Measurements from ENCODE around the gene APC2. TPM values are rescaled to one million over a fixed set of nuclear protein-coding genes. Genes with fewer than 3 reads are reported as not detected.

Gene APC2
- total and polyA plus RNA-seq, 12 donors = 0.06 to 12.9 (median 0.77) TPM

GRCh38 chr19:1467215-1467489 lies 17.2 kb downstream of the APC2 start:
- 0 to 9% (median 9%) methylated on average over 1 to 36 of the region's 36 CpGs; no CpG with 5 or more reads in 1 of the 4 donors for WGBS, 4 donors
- no peaks in the 10 kb centered on the region for H3K36me3 ChIP-seq (replicated peaks in 1 of 2)
- peaks cover 58% of the 10 kb centered on the region for H3K27me3 ChIP-seq
- no peak overlapping the region for H3K4me3 ChIP-seq
- no peaks in the 10 kb centered on the region for H3K9me3 ChIP-seq (replicated peaks in 1 of 3)
- intact Hi-C loops (cut with DNase I) = no loop called here
- H3K4me1 ChIP-seq (replicated peaks in 1 of 2) = peaks cover 15 to 50% of the 10 kb centered on the region in 2 donors
- no peak for DNase-seq
- H3K27ac ChIP-seq = no peak overlapping the region
- TF ChIP-seq, protein P1, sequence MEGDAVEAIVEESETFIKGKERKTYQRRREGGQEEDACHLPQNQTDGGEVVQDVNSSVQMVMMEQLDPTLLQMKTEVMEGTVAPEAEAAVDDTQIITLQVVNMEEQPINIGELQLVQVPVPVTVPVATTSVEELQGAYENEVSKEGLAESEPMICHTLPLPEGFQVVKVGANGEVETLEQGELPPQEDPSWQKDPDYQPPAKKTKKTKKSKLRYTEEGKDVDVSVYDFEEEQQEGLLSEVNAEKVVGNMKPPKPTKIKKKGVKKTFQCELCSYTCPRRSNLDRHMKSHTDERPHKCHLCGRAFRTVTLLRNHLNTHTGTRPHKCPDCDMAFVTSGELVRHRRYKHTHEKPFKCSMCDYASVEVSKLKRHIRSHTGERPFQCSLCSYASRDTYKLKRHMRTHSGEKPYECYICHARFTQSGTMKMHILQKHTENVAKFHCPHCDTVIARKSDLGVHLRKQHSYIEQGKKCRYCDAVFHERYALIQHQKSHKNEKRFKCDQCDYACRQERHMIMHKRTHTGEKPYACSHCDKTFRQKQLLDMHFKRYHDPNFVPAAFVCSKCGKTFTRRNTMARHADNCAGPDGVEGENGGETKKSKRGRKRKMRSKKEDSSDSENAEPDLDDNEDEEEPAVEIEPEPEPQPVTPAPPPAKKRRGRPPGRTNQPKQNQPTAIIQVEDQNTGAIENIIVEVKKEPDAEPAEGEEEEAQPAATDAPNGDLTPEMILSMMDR (IDR thresholded peaks at IDR 0.05) = no peak
- no peak for TF ChIP-seq POLR2A (IDR thresholded peaks at IDR 0.05)

- no peaks in the 10 kb centered on the region for H3K9me3 ChIP-seq (replicated peaks in 1 of 3)
Observed at GRCh38 chr19:1467490-1468273, 17.8 kb downstream of the APC2 start.

DNA sequence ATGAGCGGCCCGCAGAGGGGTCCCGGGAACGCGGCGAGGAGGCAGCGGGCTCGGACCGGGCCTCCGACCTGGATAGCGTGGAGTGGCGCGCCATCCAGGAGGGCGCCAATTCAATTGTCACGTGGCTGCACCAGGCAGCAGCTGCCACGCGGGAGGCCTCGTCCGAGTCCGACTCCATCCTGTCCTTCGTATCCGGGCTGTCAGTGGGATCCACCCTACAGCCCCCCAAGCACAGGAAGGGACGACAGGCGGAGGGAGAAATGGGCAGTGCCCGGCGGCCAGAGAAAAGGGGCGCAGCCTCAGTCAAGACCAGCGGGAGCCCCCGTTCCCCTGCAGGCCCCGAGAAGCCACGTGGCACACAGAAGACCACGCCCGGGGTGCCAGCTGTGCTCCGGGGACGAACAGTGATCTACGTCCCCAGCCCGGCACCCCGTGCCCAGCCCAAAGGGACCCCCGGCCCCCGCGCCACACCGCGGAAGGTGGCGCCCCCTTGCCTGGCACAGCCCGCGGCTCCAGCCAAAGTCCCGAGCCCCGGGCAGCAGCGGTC lies 18.4 kb downstream of the APC2 start:
- intact Hi-C loops (cut with DNase I) = no loop called here
- Histone ChIP-seq H3K9me3 (replicated peaks in 1 of 3) (no peaks in the 10 kb centered on the region), H3K4me3 (no peak overlapping the region), H3K27me3 (peaks cover 70% of the 10 kb centered on the region), H3K4me1 (replicated peaks in 1 of 2) (peaks cover 15 to 51% of the 10 kb centered on the region in 2 donors), H3K36me3 (replicated peaks in 1 of 2) (no peaks in the 10 kb centered on the region), H3K27ac (no peak overlapping the region)
- peak in 1 of 7 donors; percentile 52 for DNase-seq
- TF ChIP-seq, protein P1 (IDR thresholded peaks at IDR 0.05) = no peak
- TF ChIP-seq POLR2A (IDR thresholded peaks at IDR 0.05) = no peak
- 3 to 18% (median 15%) methylated on average over 8 to 49 of the region's 49 CpGs for WGBS, 4 donors

More at GRCh38 chr19:1467490-1468273, 17.8 kb downstream of the APC2 start:
- Histone ChIP-seq H3K4me1 (replicated peaks in 1 of 2) (peaks cover 15 to 51% of the 10 kb centered on the region in 2 donors), H3K4me3 (no peak overlapping the region), H3K27ac (no peak overlapping the region), H3K36me3 (replicated peaks in 1 of 2) (no peaks in the 10 kb centered on the region), H3K27me3 (peaks cover 64% of the 10 kb centered on the region)
- TF ChIP-seq, protein P1 (IDR thresholded peaks at IDR 0.05) = no peak
- no peak for TF ChIP-seq POLR2A (IDR thresholded peaks at IDR 0.05)
- 5 to 13% (median 7%) methylated on average over 18 to 92 of the region's 92 CpGs; no CpG with 5 or more reads in 1 of the 4 donors for WGBS, 4 donors
- intact Hi-C loops (cut with DNase I) = no loop called here
- no peak for DNase-seq

DNA sequence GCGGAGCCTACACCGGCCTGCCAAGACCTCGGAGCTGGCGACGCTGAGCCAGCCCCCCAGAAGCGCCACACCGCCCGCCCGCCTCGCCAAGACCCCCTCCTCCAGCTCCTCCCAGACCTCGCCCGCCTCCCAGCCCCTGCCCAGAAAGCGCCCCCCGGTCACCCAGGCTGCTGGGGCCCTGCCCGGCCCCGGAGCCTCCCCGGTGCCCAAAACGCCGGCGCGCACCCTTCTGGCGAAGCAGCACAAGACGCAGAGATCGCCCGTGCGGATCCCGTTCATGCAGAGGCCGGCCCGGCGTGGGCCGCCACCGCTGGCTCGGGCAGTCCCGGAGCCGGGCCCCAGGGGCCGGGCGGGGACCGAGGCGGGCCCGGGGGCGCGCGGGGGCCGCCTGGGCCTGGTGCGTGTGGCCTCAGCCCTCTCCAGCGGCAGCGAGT lies 18.9 kb downstream of the APC2 start:
- peak overlapping the region in 1 of 4 donors; percentile 15 for H3K4me3 ChIP-seq
- peak in 1 of 7 donors; percentile 52 for DNase-seq
- TF ChIP-seq, protein P1 (IDR thresholded peaks at IDR 0.05) = no peak
- TF ChIP-seq POLR2A (IDR thresholded peaks at IDR 0.05) = no peak
- H3K9me3 ChIP-seq (replicated peaks in 1 of 3) = no peaks in the 10 kb centered on the region
- 5 to 8% (median 6%) methylated on average over 13 to 47 of the region's 47 CpGs; no CpG with 5 or more reads in 1 of the 4 donors for WGBS, 4 donors
- peaks cover 75% of the 10 kb centered on the region for H3K27me3 ChIP-seq
- intact Hi-C loops (cut with DNase I) = no loop called here
- H3K36me3 ChIP-seq (replicated peaks in 1 of 2) = no peaks in the 10 kb centered on the region
- peaks cover 15 to 51% of the 10 kb centered on the region in 2 donors for H3K4me1 ChIP-seq (replicated peaks in 1 of 2)
- H3K27ac ChIP-seq = no peak overlapping the region
